HG03175 (cell line): ENCODE data around the gene PICK1.

Experiments used
- ATAC-seq: cut with Tn5 transposase; IDR thresholded peaks from one replicate; pipeline ENCODE4 v1.9.1; 2021; ENCODE audit warnings: mild to moderate bottlenecking, moderate library complexity; ENCODE audit not compliant: unreplicated experiment

PICK1 gene

GRCh38 chr22:38086001-38086845, 29.0 kb downstream of the PICK1 start:
- no peak for ATAC-seq

- ATAC-seq, result no peak
Observed at GRCh38 chr22:38086942-38087341, 29.7 kb downstream of the PICK1 start.

GRCh38 chr22:38087855-38088254, 30.7 kb downstream of the PICK1 start:
- no peak for ATAC-seq

- ATAC-seq, result no peak
Observed at GRCh38 chr22:38088629-38089473, 31.6 kb downstream of the PICK1 start.

GRCh38 chr22:38089474-38089851, 32.3 kb downstream of the PICK1 start:
- ATAC-seq, result no peak

GRCh38 chr22:38097058-38097457, 39.9 kb downstream of the PICK1 start:
- no peak for ATAC-seq

- no peak for ATAC-seq
Observed at GRCh38 chr22:38097557-38098409, 40.6 kb downstream of the PICK1 start.

- no peak for ATAC-seq
Observed at GRCh38 chr22:38098410-38099249, 41.4 kb downstream of the PICK1 start.

- ATAC-seq, result no peak
Observed at GRCh38 chr22:38103641-38104040, 46.4 kb downstream of the PICK1 start.

- ATAC-seq, result no peak
Observed at GRCh38 chr22:38104084-38104483, 46.9 kb downstream of the PICK1 start.

GRCh38 chr22:38106814-38107578, 49.8 kb downstream of the PICK1 start:
- ATAC-seq, result no peak

- ATAC-seq, result no peak
Observed at GRCh38 chr22:38107692-38108515, 50.7 kb downstream of the PICK1 start.

GRCh38 chr22:38108561-38109319, 51.5 kb downstream of the PICK1 start:
- ATAC-seq, result no peak

GRCh38 chr22:38109371-38110001, 52.3 kb downstream of the PICK1 start:
- ATAC-seq, result no peak

- no peak for ATAC-seq
Observed at GRCh38 chr22:38110008-38110862, 53.0 kb downstream of the PICK1 start, which contains the start of gene BAIAP2L2. Gene BAIAP2L2 (minus strand): TSS chr22:38110684. CDS start chr22:38110525, 159 bp downstream.
